HTERT RPE-1 (cell line): ENCODE measurements around the gene CNDP1.

Experiments used
- in situ Hi-C: fragments of 300-500 bp; cut with MboI; formaldehyde crosslinking; loops from 4 replicates; pipeline ENCODE4 v1.14.3; 2020; ENCODE audit warnings: low sequenced_read_pairs

CNDP1 gene

DNA sequence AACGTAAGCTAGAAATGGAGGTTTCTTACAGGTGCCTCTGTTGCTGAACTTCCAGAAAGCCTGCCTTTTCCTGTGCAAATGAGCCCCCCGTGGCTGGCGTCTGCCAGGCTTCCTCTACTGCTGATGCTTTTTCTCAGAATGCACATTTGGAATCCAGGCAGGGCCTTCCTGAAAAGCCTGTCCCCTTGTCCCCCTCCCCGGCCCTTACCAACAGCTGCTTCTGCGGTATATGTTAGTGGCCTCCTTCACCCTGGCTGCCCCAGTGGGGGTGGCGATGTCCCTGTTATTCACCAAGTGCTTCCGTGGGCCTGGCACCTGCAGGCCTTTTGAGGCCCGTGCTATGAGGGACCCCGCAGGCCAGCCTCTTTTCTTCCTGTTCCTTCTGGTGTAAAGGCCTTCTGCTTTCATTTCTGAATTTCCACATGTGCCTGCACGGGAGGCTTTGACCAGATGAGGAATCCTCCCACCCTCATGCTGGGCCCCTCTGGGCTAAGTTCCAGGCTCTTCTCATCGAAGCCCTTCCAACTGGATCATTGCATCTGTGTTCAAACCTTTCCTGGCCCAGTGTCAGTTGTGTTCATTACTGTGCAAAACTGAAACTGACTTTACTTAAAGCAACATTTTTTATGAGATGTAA lies 27.7 kb upstream of the CNDP1 start:
- in situ Hi-C loops: no loop called here

- in situ Hi-C loops: no loop called here
Measured at GRCh38 chr18:74507097-74507881, 27.0 kb upstream of the CNDP1 start.

- in situ Hi-C loops: no loop called here
Measured at GRCh38 chr18:74507927-74508326, 26.4 kb upstream of the CNDP1 start.

- in situ Hi-C loops: no loop called here
Measured at GRCh38 chr18:74508366-74508765, 25.9 kb upstream of the CNDP1 start.

GRCh38 chr18:74508821-74509225 lies 25.5 kb upstream of the CNDP1 start:
- in situ Hi-C loops: no loop called here

DNA sequence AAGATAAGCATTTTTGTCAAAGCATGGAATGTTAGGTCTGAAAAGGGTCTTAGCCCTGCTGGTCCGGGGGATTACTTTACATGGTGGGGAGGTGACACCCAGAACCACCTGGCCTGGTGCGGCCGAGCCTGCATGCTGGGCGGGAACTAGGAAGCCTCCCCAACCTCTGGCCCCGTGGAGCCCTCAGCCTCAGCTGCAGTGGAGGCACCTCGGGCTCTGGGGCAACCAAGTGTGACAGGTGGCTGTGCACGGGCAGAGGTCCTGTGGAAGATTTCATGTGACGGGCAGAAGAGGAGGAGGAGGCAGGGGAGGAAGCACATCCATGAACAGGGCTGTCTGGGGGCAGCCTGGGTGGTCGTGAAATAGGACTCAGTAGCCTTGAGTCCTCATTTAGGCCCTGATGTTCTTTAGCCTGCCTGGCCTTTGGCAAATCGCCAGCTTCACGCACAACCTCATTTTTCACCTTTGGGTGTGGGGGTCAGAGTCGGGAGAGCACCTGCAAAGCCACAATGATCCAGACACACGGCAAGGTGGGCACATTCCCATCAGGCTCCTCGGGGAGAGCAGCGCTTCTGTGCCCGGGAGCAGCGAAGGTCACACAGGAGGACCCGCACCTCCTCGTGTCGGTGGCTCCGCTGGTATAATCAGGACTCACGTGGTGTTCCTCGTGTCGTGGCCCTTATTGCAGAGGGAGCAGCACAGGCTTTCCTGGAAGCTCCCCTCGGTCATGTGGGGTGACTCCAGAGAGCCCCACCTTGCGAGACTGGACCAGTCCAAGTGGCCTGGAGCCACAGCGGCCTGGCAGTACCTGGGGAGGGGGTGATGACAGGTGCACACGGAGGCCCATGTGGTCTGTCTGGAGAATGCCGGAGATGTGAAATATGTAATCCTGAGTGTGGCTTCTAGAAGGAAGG lies 24.2 kb upstream of the CNDP1 start:
- in situ Hi-C loops: no loop called here

DNA sequence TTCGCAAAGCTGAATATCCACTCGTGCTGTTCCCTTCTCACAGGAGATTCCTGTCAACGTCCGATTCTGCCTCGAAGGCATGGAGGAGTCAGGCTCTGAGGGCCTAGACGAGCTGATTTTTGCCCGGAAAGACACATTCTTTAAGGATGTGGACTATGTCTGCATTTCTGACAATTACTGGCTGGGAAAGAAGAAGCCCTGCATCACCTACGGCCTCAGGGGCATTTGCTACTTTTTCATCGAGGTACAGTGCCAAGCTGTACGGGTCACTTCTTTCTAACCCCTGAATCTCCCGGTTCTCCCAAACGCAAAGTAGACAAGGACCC lies 23.6 kb upstream of the CNDP1 start:
- in situ Hi-C loops: no loop called here

- in situ Hi-C loops: no loop called here
Measured at GRCh38 chr18:74511823-74512222, 22.5 kb upstream of the CNDP1 start.

- in situ Hi-C loops: no loop called here
Measured at GRCh38 chr18:74512321-74513053, 21.8 kb upstream of the CNDP1 start.

GRCh38 chr18:74513149-74513882 lies 21.0 kb upstream of the CNDP1 start:
- in situ Hi-C loops: no loop called here

- in situ Hi-C loops: no loop called here
Measured at GRCh38 chr18:74513883-74514205, 20.5 kb upstream of the CNDP1 start.

GRCh38 chr18:74514860-74515495 lies 19.3 kb upstream of the CNDP1 start:
- in situ Hi-C loops: no loop called here

GRCh38 chr18:74515620-74516231 lies 18.6 kb upstream of the CNDP1 start:
- in situ Hi-C loops: no loop called here

DNA sequence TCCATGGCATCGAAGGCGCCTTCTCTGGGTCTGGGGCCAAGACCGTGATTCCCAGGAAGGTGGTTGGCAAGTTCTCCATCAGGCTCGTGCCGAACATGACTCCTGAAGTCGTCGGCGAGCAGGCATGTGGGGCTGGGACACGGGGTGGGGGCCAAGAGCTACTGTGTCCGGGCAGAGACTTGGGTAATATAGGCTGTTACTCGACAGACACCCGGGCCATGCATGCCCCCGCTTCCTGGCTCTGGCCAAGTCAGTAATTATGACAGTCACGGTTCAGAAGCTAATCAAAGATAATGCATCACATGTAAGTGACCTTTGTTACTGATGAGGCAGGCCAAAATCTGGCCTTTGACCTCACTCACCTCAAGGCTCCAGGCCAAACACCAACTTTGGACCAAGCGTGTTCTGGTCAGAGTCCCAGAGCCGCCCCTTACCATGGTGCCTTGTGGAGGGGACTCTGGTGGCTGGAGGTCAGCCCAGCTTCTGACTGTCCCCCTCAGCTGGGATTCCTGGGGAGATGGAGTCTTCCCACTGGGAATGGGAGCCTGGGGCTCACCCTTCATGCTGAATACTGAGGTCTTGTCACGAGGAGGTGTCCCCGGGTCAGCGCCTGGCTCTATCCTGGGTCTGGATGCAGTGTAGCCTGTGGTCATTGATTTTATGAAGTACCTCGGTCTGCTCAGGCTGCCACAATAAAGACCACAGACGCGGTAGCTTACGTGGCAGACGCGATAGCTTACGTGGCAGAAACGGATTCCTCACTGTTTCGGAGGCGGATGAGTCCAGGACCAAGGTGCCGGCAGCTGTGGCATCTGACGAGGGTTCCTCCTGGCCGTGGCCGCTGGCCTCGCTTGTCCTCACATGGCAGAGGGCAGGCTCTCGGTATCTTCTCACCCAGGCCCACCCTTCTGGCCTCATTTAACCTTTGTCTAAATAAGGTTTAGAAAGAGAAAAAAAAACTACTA lies 17.7 kb upstream of the CNDP1 start:
- in situ Hi-C loops: no loop called here

DNA sequence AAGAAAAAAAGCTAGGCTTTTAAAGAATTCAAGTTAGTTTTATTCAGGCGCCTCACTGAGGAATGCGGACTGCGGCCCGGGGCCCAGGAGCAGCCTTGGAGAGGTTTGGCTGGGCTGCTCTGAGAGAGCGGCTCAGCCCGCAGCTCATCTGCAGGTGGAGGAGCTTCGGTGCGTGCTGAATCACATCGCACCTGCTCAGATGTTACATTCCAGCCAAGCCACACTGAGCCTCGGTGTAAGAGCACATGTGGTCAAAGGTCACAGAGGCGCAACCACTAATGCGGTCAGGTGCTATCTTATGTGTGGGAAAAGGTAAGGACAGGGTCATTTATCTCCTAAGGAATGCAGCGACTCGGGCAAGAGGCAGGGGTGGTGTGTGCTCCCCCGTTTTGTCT lies 17.1 kb upstream of the CNDP1 start:
- in situ Hi-C loops: no loop called here

GRCh38 chr18:74518456-74519295 lies 15.6 kb upstream of the CNDP1 start:
- in situ Hi-C loops: no loop called here

DNA sequence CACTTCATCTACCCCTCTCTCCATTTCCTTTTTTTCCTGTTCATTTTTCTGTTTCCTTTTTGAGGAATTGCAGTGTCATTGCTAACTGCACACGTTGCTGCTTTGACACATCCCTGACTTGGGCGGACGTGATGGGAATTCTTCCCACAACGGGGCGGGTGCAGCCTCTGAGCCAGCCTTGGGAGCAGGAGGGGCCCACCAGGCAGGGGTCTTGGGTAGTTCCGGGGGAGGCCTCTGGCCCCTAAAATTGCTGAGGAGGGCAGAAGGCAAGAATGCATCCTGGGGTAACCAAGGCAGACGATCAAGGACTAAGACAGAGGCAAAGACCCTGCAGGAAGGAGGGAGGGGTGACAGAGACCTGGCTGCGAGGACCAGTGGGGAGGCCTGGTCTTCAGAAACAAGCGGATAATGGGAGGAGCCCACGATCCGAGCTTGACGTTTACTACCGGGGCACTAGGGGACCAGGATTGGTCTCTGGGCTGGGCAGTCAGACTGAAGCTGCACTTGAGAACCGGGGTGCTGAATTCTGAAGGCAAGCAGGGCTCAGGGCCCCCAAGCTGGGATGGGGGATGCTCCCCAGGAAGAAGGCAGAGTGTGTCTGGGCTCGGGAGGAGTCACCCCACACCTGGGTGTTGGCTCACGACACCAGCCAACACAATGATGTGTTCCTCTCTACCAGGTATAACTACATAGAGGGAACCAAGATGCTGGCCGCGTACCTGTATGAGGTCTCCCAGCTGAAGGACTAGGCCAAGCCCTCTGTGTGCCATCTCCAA lies 14.8 kb upstream of the CNDP1 start:
- in situ Hi-C loops: no loop called here
